ENCODE data around the gene KCTD20.
"Not testable (repeated sequence)": the region's sequence is repeated elsewhere in the genome, so short reads cannot be mapped to it uniquely, and the experiment has no call there.

The KCTD20 gene

DNA sequence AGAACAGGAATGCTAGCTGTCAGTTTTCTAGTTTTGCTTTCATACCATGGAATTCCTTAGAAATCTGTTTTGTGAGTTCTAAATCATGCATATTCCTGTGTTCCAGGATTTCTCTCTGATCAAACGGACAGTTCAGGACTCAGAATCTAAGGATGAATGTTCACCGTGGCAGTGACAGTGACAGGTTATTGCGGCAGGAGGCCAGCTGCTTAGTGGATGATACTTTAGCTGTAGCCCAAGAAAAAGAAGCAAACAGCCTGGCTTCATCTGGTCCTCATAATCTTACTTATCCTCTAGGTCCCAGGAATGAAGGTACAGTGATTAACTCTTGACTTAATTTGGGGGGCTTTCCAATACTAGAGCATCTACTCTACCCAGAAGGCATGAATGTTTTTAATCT, 27.1 kb downstream of the KCTD20 start:
- H3K27ac ChIP-seq = no peak overlapping the region
- ChIA-PET CTCF (interaction anchor here (0.6 to 0.7 kb wide), 2 partner anchors 129 to 769 kb away, joined by 3 to 4 read pairs; no protein-coding TSS in a partner anchor), POLR2A (ENCODE audit: low non-redundant PET) (no interaction called here)
- no peak for DNase-seq (ENCODE audit: low spot score)
- TF ChIP-seq, protein P1, sequence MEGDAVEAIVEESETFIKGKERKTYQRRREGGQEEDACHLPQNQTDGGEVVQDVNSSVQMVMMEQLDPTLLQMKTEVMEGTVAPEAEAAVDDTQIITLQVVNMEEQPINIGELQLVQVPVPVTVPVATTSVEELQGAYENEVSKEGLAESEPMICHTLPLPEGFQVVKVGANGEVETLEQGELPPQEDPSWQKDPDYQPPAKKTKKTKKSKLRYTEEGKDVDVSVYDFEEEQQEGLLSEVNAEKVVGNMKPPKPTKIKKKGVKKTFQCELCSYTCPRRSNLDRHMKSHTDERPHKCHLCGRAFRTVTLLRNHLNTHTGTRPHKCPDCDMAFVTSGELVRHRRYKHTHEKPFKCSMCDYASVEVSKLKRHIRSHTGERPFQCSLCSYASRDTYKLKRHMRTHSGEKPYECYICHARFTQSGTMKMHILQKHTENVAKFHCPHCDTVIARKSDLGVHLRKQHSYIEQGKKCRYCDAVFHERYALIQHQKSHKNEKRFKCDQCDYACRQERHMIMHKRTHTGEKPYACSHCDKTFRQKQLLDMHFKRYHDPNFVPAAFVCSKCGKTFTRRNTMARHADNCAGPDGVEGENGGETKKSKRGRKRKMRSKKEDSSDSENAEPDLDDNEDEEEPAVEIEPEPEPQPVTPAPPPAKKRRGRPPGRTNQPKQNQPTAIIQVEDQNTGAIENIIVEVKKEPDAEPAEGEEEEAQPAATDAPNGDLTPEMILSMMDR (conservative IDR thresholded peaks at IDR 0.05; ENCODE audit: low read depth) = no peak

DNA sequence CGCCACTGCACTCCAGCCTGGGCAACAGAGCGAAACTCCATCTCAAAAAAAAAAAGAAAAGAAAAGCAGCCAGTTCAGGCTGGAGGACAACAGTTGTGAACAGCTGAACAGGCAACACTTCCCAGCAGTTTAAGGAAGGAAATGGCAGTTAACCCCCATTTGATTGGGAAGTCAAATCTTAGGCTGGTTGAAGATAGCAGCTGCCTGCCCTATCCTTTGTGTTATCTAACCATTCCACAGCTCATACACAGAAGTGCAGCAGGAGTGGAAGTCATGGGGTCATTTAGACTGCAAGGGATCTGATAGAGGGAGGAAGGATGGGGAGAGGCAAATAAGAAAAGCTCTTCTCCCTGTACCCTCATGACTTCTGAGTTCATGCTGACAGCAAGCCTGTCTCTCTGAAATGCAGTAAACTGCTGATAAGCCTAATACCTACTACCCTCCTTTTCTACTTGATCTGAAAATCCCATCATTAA, 35.3 kb downstream of the KCTD20 start:
- TF ChIP-seq, protein P1 (conservative IDR thresholded peaks at IDR 0.05; ENCODE audit: low read depth) = no peak
- ChIA-PET CTCF (no interaction called here), POLR2A (ENCODE audit: low non-redundant PET) (interaction anchor here (0.6 kb wide), 1 partner anchor 139 kb away, joined by 3 read pairs; no protein-coding TSS in a partner anchor)
- no peak for DNase-seq (ENCODE audit: low spot score)
- no peak overlapping the region for H3K27ac ChIP-seq

DNA sequence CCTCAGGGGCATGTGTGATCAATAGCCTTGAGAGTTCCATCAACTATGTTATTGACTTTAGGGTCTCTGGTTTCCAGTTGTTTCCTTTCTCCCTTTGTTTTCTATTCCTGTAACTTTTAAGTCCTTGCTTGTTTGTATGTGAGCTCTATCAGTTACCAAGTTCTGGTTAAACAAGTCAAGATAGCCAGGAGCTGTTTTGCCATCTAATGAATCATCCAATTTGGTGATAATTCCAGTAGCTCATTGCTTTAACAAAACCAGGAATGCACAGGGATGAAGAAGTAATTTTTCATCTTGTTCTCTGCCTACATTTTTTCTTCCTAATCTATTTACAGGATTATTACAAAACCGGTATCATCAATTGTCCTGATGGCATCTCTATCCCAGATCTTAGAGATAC, 36.5 kb downstream of the KCTD20 start:
- CTCF ChIA-PET = interaction anchor here (0.7 kb wide), 1 partner anchor 17 kb away, joined by 5 read pairs; no protein-coding TSS in a partner anchor
- DNase-seq (ENCODE audit: low spot score) = no peak
- POLR2A ChIA-PET (ENCODE audit: low non-redundant PET) = no interaction called here
- TF ChIP-seq, protein P1 (conservative IDR thresholded peaks at IDR 0.05; ENCODE audit: low read depth) = no peak
- H3K27ac ChIP-seq = no peak overlapping the region

DNA sequence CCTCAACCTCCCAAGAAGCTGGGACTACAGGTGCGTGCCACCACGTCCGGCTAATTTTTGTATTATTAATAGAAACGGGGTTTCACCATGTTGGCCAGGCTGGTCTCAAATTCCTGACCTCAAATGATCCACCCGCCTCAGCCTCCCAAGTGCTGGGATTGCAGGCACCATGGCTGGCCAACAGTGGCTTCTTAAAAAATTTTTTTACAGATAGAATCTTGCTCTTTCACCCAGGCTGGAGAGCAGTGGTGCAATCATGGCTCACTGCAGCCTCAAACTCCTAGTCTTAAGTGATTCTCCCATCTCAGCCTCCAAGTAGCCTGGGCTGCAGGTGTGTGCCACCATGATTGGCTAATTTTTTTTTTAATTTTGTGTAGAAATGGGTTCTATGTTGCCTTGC, 40.5 kb downstream of the KCTD20 start:
- CTCF ChIA-PET; POLR2A ChIA-PET (ENCODE audit: low non-redundant PET): not testable (repeated sequence)

DNA sequence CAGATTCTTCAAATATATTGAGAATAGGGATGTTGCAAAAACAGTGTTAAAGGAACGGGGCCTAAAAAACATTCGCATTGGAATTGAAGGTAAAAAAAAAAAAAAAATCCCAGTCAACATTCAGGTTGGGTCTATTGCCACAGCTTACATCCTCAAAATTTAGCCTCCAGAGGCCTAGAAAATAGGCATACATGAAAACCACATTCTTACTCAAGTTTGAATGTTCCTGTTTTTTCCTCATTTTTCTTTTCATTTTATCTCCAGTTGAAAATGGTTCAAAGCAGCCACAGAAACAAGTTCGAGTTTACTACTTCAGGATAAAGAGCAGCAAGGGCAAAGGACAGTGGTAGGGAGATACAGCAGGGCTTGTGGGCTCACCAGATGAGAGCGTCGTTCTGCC, 41.9 kb downstream of the KCTD20 start:
- TF ChIP-seq, protein P1 (conservative IDR thresholded peaks at IDR 0.05; ENCODE audit: low read depth) = no peak
- ChIA-PET POLR2A (ENCODE audit: low non-redundant PET) (no interaction called here), CTCF (interaction anchor here (0.6 to 0.7 kb wide), 4 partner anchors 76 to 1816 kb away, joined by 3 to 4 read pairs (median 3); no protein-coding TSS in a partner anchor)
- H3K27ac ChIP-seq = no peak overlapping the region
- DNase-seq (ENCODE audit: low spot score) = no peak

More for the DNA sequence above, 40.5 kb downstream of the KCTD20 start:
- DNase-seq (ENCODE audit: low spot score); H3K27ac ChIP-seq: not testable (repeated sequence)

DNA sequence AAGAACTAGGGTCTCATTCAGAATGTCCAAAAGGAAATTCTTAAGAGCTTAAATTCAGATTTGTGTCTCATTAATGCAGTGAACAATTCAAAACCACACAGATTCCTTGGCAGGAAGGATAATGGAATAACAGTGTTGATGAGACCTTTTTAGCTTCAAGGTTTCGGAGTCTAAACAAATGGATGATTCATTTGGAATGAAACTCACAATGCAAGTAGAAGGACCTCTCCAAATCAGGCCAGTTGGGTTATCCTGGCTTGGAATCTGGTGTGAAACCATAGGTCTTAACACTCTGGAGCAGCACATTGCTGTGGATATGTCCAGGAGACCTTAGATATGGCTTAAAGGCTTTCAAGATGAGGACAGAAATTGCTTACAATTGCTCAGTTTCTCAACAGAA, 44.9 kb downstream of the KCTD20 start:
- DNase-seq (ENCODE audit: low spot score) = no peak
- ChIA-PET POLR2A (ENCODE audit: low non-redundant PET) (no interaction called here), CTCF (no interaction called here)
- no peak overlapping the region for H3K27ac ChIP-seq
- TF ChIP-seq, protein P1 (conservative IDR thresholded peaks at IDR 0.05; ENCODE audit: low read depth) = no peak

DNA sequence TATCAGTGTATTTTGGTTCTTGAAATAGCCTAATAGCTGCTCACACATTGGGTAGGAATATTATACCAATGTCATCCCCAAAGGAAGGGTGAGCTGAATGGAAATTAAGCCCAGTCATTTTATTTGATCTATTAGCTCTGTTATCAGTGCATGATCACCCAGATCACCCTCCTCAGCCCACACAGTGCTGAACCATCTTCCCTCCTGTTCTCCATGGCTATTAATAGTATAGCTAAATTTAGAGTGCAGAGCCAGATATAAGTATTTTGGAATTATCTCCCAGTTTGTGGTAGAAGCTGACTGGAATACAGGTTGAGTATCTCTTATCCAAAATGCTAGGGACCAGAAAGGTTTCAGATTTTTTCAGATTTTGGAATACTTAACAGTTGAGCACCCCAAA, 45.4 kb downstream of the KCTD20 start:
- no peak overlapping the region for H3K27ac ChIP-seq
- CTCF ChIA-PET = no interaction called here
- no peak for DNase-seq (ENCODE audit: low spot score)
- POLR2A ChIA-PET (ENCODE audit: low non-redundant PET) = no interaction called here
- TF ChIP-seq, protein P1 (conservative IDR thresholded peaks at IDR 0.05; ENCODE audit: low read depth) = no peak
